Prostate gland (tissue), 2 donors: ENCODE measurements around the gene LAG3. TPM values are rescaled to one million over a fixed set of nuclear protein-coding genes. Genes with fewer than 3 reads are reported as not detected.

Experiments
- DNase-seq: peaks from one replicate; pipeline ENCODE4 v3.0.0-alpha.2; 2019; ENCODE audit warnings: low spot score
- H3K27ac ChIP-seq, 2 donors: fragments of 200-600 bp; sonication (generic); 2 replicates each; pipeline ENCODE4 v1.5.1; 2017 to 2019
- H3K27me3 ChIP-seq: fragments of 200-600 bp; sonication (generic); replicated peaks from 2 replicates; pipeline ENCODE4 v1.5.1; 2019; ENCODE audit not compliant: insufficient read depth
- H3K36me3 ChIP-seq, 2 donors: fragments of 200-600 bp; sonication (generic); 1 replicate in 1 of 2; 2 replicates in 1 of 2; pipeline versions ENCODE4 v1.5.1 to v1.8.1; 2017 to 2019
- H3K4me1 ChIP-seq: fragments of 200-600 bp; sonication (generic); replicated peaks from 2 replicates; pipeline ENCODE4 v1.5.1; 2019
- H3K4me3 ChIP-seq, 2 donors: fragments of 200-600 bp; sonication (generic); 2 replicates each; pipeline ENCODE4 v1.5.1; 2017 to 2019
- H3K9me3 ChIP-seq: fragments of 200-600 bp; sonication (generic); 2 replicates; pipeline ENCODE4 v1.5.1; 2017
- CTCF ChIP-seq, 4 experiments: fragments of 200-600 bp in 2 of 4; fragments of 450-650 bp in 2 of 4; sonication (generic) in 2 of 4; IDR thresholded peaks; 1 replicate in 3 of 4; 2 replicates in 1 of 4; pipeline ENCODE4 v1.5.1; 2016 to 2019; ENCODE audit warnings: antibody characterized with exemption in 4 of 4, mild to moderate bottlenecking in 2 of 4, moderate library complexity in 2 of 4
- POLR2A ChIP-seq: fragments of 450-650 bp; IDR thresholded peaks from one replicate; pipeline ENCODE4 v1.6.1; 2016; ENCODE audit warnings: antibody characterized with exemption, mild to moderate bottlenecking
- POLR2AphosphoS5 ChIP-seq: sonication (generic); formaldehyde crosslinking; IDR thresholded peaks from one replicate; pipeline ENCODE4 v1.6.1; 2017; ENCODE audit warnings: antibody characterized with exemption
- WGBS: methylation state at CpG from one replicate; pipeline ENCODE4 v1.1.5; 2018; 5-methylcytosine and 5-hydroxymethylcytosine counted together
- intact Hi-C: fragments of 100-400 bp; cut with DNase I; formaldehyde crosslinking; loops from one replicate; pipeline ENCODE4 v1.14.2; 2022
- total RNA-seq, 2 donors: library from RNA; depleted of rRNA; stranded (reverse); fragments of >200 nt; gene quantifications; one replicate each; pipeline ENCODE4 v1.1.0, GENCODE V29; 2016

Gene LAG3
- total RNA-seq, result 10 to 100 TPM in 1 of 2 donors, under 1 TPM in 1; 0.73 to 13.1 TPM

GRCh38 chr12:6772331-6772695 is at the start of gene LAG3:
LAG3 (plus strand) TSS chr12:6772520; CDS start chr12:6772853, 333 bp downstream.
- H3K27me3 ChIP-seq, result no peaks in the 10 kb centered on the region
- TF ChIP-seq POLR2A (no peak), POLR2AphosphoS5 (no peak), CTCF (IDR thresholded peaks at IDR 0.05) (no peak)
- 54% methylated on average over 15 of the region's 15 CpGs for WGBS
- H3K4me3 ChIP-seq, result peak within 1 kb of the TSS in 1 of 2 donors; percentile 9
- H3K27ac ChIP-seq, result peak within 1 kb of the TSS; percentile 34 to 51
- intact Hi-C loops, result no loop called here
- H3K9me3 ChIP-seq, result no peaks in the 10 kb centered on the region
- peaks cover 0 to 7% of the 10 kb centered on the region in 2 donors for H3K36me3 ChIP-seq
- no peak for DNase-seq
- peaks cover 6% of the 10 kb centered on the region for H3K4me1 ChIP-seq

- no peaks in the 10 kb centered on the region for H3K36me3 ChIP-seq
- H3K9me3 ChIP-seq, result no peaks in the 10 kb centered on the region
- no peak overlapping the region for H3K27ac ChIP-seq
- TF ChIP-seq POLR2A, result no peak
- no peak for TF ChIP-seq POLR2AphosphoS5
- DNase-seq, result no peak
- no peak overlapping the region for H3K4me3 ChIP-seq
- intact Hi-C loops, result no loop called here
- 86% methylated on average over 3 of the region's 3 CpGs for WGBS
- H3K27me3 ChIP-seq, result no peaks in the 10 kb centered on the region
- no peaks in the 10 kb centered on the region for H3K4me1 ChIP-seq
Measured at GRCh38 chr12:6722863-6723262, 49.5 kb upstream of the LAG3 start.

- intact Hi-C loops, result loop anchor here (1.0 kb wide), 1 partner anchor 35 kb away; the partner anchor contains the start of gene ZNF384
- under 1% methylated on average over 34 of the region's 49 CpGs for WGBS
Measured at GRCh38 chr12:6723607-6724408, 48.5 kb upstream of the LAG3 start, which contains the start of gene COPS7A. COPS7A (plus strand) TSS chr12:6724046; CDS start chr12:6724657, 611 bp downstream.

GRCh38 chr12:6724409-6724797 is 47.9 kb upstream of the LAG3 start:
- intact Hi-C loops, result loop anchor here (1.0 kb wide), 1 partner anchor 35 kb away; the partner anchor contains the start of gene ZNF384
- Histone ChIP-seq H3K27ac (peak overlapping the region; percentile 73 to 76), H3K4me3 (peak overlapping the region; percentile 49 to 59), H3K4me1 (no peaks in the 10 kb centered on the region), H3K9me3 (no peaks in the 10 kb centered on the region), H3K27me3 (no peaks in the 10 kb centered on the region), H3K36me3 (peaks cover 5 to 6% of the 10 kb centered on the region in 2 donors)
- peak; percentile 7 for DNase-seq
- 8% methylated on average over 10 of the region's 10 CpGs for WGBS
- TF ChIP-seq POLR2A (no peak), POLR2AphosphoS5 (no peak), CTCF (IDR thresholded peaks at IDR 0.05) (no peak)

More at GRCh38 chr12:6723607-6724408, 48.5 kb upstream of the LAG3 start, which contains the start of gene COPS7A:
- H3K9me3 ChIP-seq, result no peaks in the 10 kb centered on the region
- H3K36me3 ChIP-seq, result peaks cover 0 to 4% of the 10 kb centered on the region in 2 donors
- peak within 1 kb of the TSS; percentile 73 to 76 for H3K27ac ChIP-seq
- peak within 1 kb of the TSS; percentile 49 to 59 for H3K4me3 ChIP-seq
- TF ChIP-seq POLR2A (peak; percentile 64), CTCF (IDR thresholded peaks at IDR 0.05) (peak in 2 of 4 experiments; percentile 17 to 30), POLR2AphosphoS5 (peak; percentile 96)
- peak; percentile 98 for DNase-seq
- H3K27me3 ChIP-seq, result no peaks in the 10 kb centered on the region
- H3K4me1 ChIP-seq, result no peaks in the 10 kb centered on the region

GRCh38 chr12:6725350-6725749 is 47.0 kb upstream of the LAG3 start:
- WGBS, result 92% methylated on average over 7 of the region's 7 CpGs
- intact Hi-C loops, result no loop called here
- no peak for DNase-seq
- Histone ChIP-seq H3K4me3 (no peak overlapping the region), H3K4me1 (no peaks in the 10 kb centered on the region), H3K36me3 (peaks cover 5 to 9% of the 10 kb centered on the region in 2 donors), H3K27ac (no peak overlapping the region), H3K27me3 (no peaks in the 10 kb centered on the region), H3K9me3 (no peaks in the 10 kb centered on the region)
- no peak for TF ChIP-seq POLR2AphosphoS5
- TF ChIP-seq POLR2A, result no peak
- no peak for TF ChIP-seq CTCF (IDR thresholded peaks at IDR 0.05)
